GM18951 (cell line): Measurements from ENCODE around the gene DYRK2.

ENCODE experiments used
- POLR2A ChIP-seq: IDR thresholded peaks from 4 replicates; pipeline ENCODE4 v1.6.1; 2011; ENCODE audit warnings: mild to moderate bottlenecking; ENCODE audit not compliant: insufficient read length, insufficient read depth; ENCODE audit errors: extremely low read depth
- in situ Hi-C: fragments of 300-500 bp; cut with MboI; formaldehyde crosslinking; loops from one replicate; pipeline ENCODE4 v1.12.0; 2022; ENCODE audit warnings: low sequenced_read_pairs, mixed read lengths, inconsistent platforms; ENCODE audit not compliant: unreplicated experiment

DYRK2 gene

GRCh38 chr12:67649570-67650387, 1.2 kb downstream of the DYRK2 start:
- no peak for TF ChIP-seq POLR2A
- in situ Hi-C loops = no loop called here

GRCh38 chr12:67650388-67651131, 2.0 kb downstream of the DYRK2 start:
- no peak for TF ChIP-seq POLR2A
- in situ Hi-C loops = no loop called here

DNA sequence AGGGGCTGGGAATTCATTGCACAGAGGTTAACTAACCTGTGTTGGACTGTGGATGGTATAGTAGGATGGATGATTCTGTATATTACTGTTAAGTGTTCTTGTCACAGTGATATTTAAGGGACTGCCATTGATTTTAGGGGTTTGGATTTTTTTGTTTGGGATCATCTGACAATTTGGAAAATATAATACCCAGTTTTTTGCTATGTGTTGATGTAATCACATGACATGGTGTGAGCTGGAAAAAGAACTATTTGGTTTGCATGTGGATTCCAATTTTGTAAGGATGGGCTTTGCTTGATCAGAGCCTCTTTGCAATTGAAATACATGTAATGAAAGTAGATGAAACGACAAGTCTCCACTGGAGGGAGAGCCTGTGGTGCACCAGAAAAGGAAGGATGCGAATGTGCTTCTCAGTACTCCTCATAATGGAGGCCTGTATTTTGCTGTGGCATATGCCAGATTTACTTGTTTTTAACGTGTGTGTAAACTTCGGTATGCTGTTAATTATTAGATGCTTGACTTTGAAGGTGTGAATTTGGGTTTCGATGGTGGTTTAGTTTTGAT, 2.7 kb downstream of the DYRK2 start:
- TF ChIP-seq POLR2A = no peak
- in situ Hi-C loops = no loop called here

GRCh38 chr12:67655829-67656228, 7.3 kb downstream of the DYRK2 start:
- in situ Hi-C loops = no loop called here
- no peak for TF ChIP-seq POLR2A

DNA sequence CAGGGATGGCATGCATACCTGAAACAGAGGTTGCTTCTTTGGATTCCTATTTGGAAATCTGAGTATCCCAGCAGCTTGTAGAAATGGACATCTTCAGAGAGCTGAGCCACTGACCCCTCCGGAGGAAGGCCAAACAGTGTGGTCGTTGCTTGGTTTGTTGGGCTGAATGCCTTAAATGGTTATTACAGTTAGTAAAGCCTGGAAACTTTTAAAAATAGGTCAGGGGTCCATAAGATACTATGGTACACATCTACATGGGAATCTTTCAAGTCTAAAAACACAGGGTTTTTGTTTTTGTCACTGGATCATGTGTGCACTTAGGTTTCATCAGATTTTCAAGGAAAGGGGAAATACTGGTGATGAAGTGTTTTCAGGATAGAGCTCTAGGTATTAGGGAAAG, 7.7 kb downstream of the DYRK2 start:
- in situ Hi-C loops = no loop called here
- TF ChIP-seq POLR2A = no peak

- TF ChIP-seq POLR2A = no peak
- in situ Hi-C loops = no loop called here
Observed at GRCh38 chr12:67658486-67658885, 9.9 kb downstream of the DYRK2 start.

- TF ChIP-seq POLR2A = no peak
- in situ Hi-C loops = no loop called here
Observed at GRCh38 chr12:67659292-67659691, 10.7 kb downstream of the DYRK2 start.

DNA sequence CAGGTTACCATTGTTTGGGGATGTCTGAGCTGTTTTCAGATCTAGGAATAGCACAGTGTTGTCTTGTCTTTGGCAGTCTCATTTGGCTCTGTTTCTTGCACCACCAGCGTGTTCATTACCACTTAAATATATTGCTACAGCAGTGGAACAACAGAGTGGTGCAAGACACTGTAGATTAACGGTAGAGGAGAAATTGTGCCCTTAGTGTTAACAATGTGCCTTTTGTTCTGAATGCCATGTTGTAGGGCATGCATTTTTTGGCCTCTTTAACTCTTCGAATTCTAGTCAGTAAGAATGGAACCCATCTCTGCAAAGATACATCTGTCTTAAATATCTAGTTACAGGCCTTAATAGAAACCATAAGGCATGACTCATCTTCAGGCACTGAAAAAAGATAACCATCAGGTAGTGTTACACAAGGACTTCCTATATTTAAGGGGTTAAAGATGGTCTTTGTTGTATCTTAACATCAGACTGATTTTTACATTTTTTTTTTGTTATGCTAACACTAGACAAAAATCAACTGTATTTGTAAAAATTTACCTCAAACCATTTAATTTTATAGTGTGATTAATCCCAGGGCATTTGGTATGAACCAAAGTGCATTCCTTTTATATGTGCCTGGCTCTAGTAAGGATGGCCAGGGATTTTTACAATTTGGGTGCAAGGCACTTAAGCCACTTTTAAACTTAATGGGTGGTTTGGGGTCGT, 12.9 kb downstream of the DYRK2 start:
- in situ Hi-C loops = no loop called here
- TF ChIP-seq POLR2A = no peak

GRCh38 chr12:67662910-67663538, 14.5 kb downstream of the DYRK2 start:
- in situ Hi-C loops = no loop called here
- no peak for TF ChIP-seq POLR2A

GRCh38 chr12:67664171-67664570, 15.6 kb downstream of the DYRK2 start:
- TF ChIP-seq POLR2A = no peak
- in situ Hi-C loops = no loop called here

DNA sequence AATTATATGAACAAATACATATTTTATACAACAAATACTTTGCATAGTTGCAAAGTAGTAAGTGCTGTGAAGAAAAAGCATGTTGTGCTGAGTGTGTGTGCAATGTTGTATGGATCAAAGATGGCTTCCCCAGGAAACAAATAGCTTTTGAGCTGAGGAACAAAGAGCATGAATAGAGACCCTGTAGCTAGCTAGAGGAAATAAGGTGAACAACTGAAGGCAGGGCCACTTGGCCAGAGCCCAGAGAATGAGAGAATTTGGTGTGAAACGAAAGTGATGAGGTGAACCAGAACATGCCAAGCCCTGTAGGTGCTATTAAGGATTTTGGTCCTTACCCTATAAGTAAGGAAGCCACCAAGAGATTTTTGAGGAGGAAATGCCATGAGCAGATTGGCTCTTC, 17.1 kb downstream of the DYRK2 start:
- TF ChIP-seq POLR2A = no peak
- in situ Hi-C loops = no loop called here

DNA sequence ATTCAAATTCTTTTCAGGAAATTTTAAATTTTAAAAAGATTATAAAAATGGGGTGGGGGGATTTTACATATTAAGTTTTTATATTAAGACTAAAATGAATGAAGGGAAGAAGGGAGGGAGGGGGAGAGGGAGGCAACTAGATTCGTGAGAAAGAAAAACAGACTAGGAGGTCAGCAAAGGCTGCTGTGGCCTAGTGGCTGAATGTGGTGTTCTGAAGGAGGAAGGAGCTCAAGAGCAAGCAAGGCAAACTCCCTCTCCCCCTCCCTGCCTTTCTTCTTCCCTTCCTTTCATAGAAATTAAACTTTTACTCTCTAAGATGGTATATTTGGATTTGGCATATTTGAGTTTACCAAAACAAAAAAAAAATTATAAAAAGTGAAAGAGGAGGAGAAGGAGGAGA, 18.1 kb downstream of the DYRK2 start:
- in situ Hi-C loops = no loop called here
- TF ChIP-seq POLR2A = no peak
